AG10803 (cell line): ENCODE data around the gene ZNF750.

Source experiments
- DNase-seq: peaks from one replicate; pipeline ENCODE4 v3.0.0; 2010; ENCODE audit warnings: low read depth
- H3K4me3 ChIP-seq: 2 replicates; pipeline ENCODE4 v1.5.1; 2011; ENCODE audit warnings: mild to moderate bottlenecking, low read length, control low read depth
- CTCF ChIP-seq: conservative IDR thresholded peaks from 2 replicates; pipeline ENCODE4 v1.5.1; 2011; ENCODE audit warnings: mild to moderate bottlenecking, low read length, control low read depth, inconsistent platforms

The ZNF750 gene

GRCh38 chr17:82871776-82872561 lies 32.1 kb upstream of the ZNF750 start:
- H3K4me3 ChIP-seq: no peak overlapping the region
- no peak for TF ChIP-seq CTCF

GRCh38 chr17:82871056-82871775 lies 31.4 kb upstream of the ZNF750 start:
- H3K4me3 ChIP-seq: no peak overlapping the region
- TF ChIP-seq CTCF: no peak
- no peak for DNase-seq

More at GRCh38 chr17:82871776-82872561, 32.1 kb upstream of the ZNF750 start:
- DNase-seq: no peak

- TF ChIP-seq CTCF: no peak
- H3K4me3 ChIP-seq: no peak overlapping the region
- DNase-seq: no peak
These were observed 30.7 kb upstream of the ZNF750 start for GRCh38 chr17:82870541-82870940.

GRCh38 chr17:82870091-82870491 lies 30.3 kb upstream of the ZNF750 start:
- DNase-seq: no peak
- no peak for TF ChIP-seq CTCF
- H3K4me3 ChIP-seq: no peak overlapping the region

- DNase-seq: no peak
- no peak overlapping the region for H3K4me3 ChIP-seq
- no peak for TF ChIP-seq CTCF
These were observed 29.7 kb upstream of the ZNF750 start for GRCh38 chr17:82869536-82869935.

GRCh38 chr17:82868715-82869131 lies 28.9 kb upstream of the ZNF750 start:
- DNase-seq: no peak
- no peak for TF ChIP-seq CTCF
- H3K4me3 ChIP-seq: no peak overlapping the region
